K562 (cell line): ENCODE measurements around the gene MEGF9. TPM values are rescaled to one million over a fixed set of nuclear protein-coding genes. Genes with fewer than 3 reads are reported as not detected.

Experiments
- FOXK2 ChIP-seq, 2 experiments: fragments of 450-650 bp; IDR thresholded peaks in 1 of 2; conservative IDR thresholded peaks in 1 of 2; 2 replicates each; pipeline ENCODE4 v1.6.1; 2016; ENCODE audit warnings: low read depth in 2 of 2, mild to moderate bottlenecking in 1 of 2
- PCBP1 ChIP-seq: fragments of 200-400 bp; formaldehyde crosslinking; IDR thresholded peaks from 2 replicates; pipeline ENCODE4 v1.6.1; 2018; ENCODE audit warnings: mild to moderate bottlenecking, low read depth, low read length; ENCODE audit not compliant: poor library complexity, severe bottlenecking
- RBBP5 ChIP-seq: fragments of 200-600 bp; sonication (generic); IDR thresholded peaks from 2 replicates; pipeline ENCODE4 v1.6.1; 2012; ENCODE audit warnings: borderline replicate concordance, mild to moderate bottlenecking, low read length, control low read depth, inconsistent platforms; ENCODE audit not compliant: insufficient read depth, poor library complexity, severe bottlenecking
- RFX1 ChIP-seq: fragments of 450-650 bp; IDR thresholded peaks from 2 replicates; pipeline ENCODE4 v1.6.1; 2016; ENCODE audit warnings: mild to moderate bottlenecking, moderate library complexity
- SIRT6 ChIP-seq: IDR thresholded peaks from one replicate; pipeline ENCODE4 v1.6.1; 2012; ENCODE audit warnings: low read depth, mild to moderate bottlenecking, control low read depth, inconsistent platforms, low read length, moderate library complexity
- SMAD2 ChIP-seq: fragments of 150-350 bp; IDR thresholded peaks from 2 replicates; pipeline ENCODE4 v1.6.1; 2014; ENCODE audit warnings: low read depth, mild to moderate bottlenecking, low read length
- TCFL5 ChIP-seq: fragments of 250-450 bp; sonication (Bioruptor Pico); conservative IDR thresholded peaks from 2 replicates; pipeline ENCODE4 v1.6.1; 2021; ENCODE audit warnings: mild to moderate bottlenecking, moderate library complexity, matching md5 sums
- WHSC1 ChIP-seq: IDR thresholded peaks from one replicate; pipeline ENCODE4 v1.6.1; 2012; ENCODE audit warnings: low read length, control low read depth, inconsistent platforms
- ZNF124 ChIP-seq: sonication (generic); formaldehyde crosslinking; IDR thresholded peaks from 2 replicates; pipeline ENCODE4 v1.8.1; 2022; ENCODE audit warnings: missing genetic modification reagents
- ZNF175 ChIP-seq: fragments of 200-800 bp; sonication (Bioruptor generic); IDR thresholded peaks from 2 replicates; pipeline ENCODE4 v1.6.1; 2016; ENCODE audit warnings: low read depth, mild to moderate bottlenecking, missing genetic modification characterization, missing compliant biosample characterization
- ZNF644 ChIP-seq: fragments of 200-800 bp; sonication (Bioruptor generic); IDR thresholded peaks from 2 replicates; pipeline ENCODE4 v1.6.1; 2016; ENCODE audit warnings: low read depth, missing genetic modification characterization, missing compliant biosample characterization
- ZNF668 ChIP-seq: fragments of 250-450 bp; sonication (Bioruptor Pico); IDR thresholded peaks from 2 replicates; pipeline ENCODE4 v1.8.0; 2022; ENCODE audit warnings: mild to moderate bottlenecking, inconsistent platforms
- polyA plus RNA-seq, 8 experiments: library from polyadenylated mRNA; depleted of rRNA in 4 of 8; stranded (reverse) in 5 of 8; unstranded in 3 of 8; fragments of >200 nt; fragmentation: Nextera tagmentation in 2 of 8; fragmentation: Illumina TruSeq in 1 of 8; extraction: Ambion mirVana in 2 of 8; extraction: Trizol in 1 of 8; gene quantifications; 2 replicates each; pipeline versions ENCODE4 v1.2.1 to v1.2.3, GENCODE V29; 2011 to 2014; ENCODE audit warnings: inconsistent platforms in 1 of 8, missing spikeins in 1 of 8
- total RNA-seq, 7 experiments: library from RNA; depleted of rRNA in 6 of 7; stranded (reverse); fragments of >200 nt in 6 of 7; fragmentation: Illumina TruSeq in 2 of 7; extraction: Trizol in 2 of 7; gene quantifications; 2 replicates each; pipeline versions ENCODE4 v1.2.1 to v1.2.3, GENCODE V29; 2011 to 2021; ENCODE audit warnings: low replicate concordance in 1 of 7
- TF ChIP-seq, protein P1 (sequence below): fragments of 250-450 bp; sonication (Bioruptor Pico); IDR thresholded peaks from 2 replicates; pipeline ENCODE4 v1.4.0; 2020
- TF ChIP-seq, protein P2 (sequence below): fragments of 200-800 bp; sonication (Bioruptor generic); IDR thresholded peaks from 2 replicates; pipeline ENCODE4 v1.6.1; 2017; ENCODE audit warnings: missing genetic modification characterization, missing compliant biosample characterization
- TF ChIP-seq, protein P3 (sequence below): sonication (generic); formaldehyde crosslinking; IDR thresholded peaks from 2 replicates; pipeline ENCODE4 v1.8.1; 2023; ENCODE audit warnings: mild to moderate bottlenecking, missing genetic modification reagents, moderate library complexity
- TF ChIP-seq, protein P4 (sequence below): fragments of 150-350 bp; conservative IDR thresholded peaks from 2 replicates; pipeline ENCODE4 v1.6.1; 2014; ENCODE audit warnings: low read length
- TF ChIP-seq, protein P5 (sequence below): fragments of 250-450 bp; sonication (Bioruptor Pico); IDR thresholded peaks from 2 replicates; pipeline ENCODE4 v1.9.0; 2021; ENCODE audit warnings: mild to moderate bottlenecking
- TF ChIP-seq, protein P6 (sequence below): fragments of 250-450 bp; sonication (Bioruptor Pico); IDR thresholded peaks from 2 replicates; pipeline ENCODE4 v1.4.0; 2020; ENCODE audit warnings: borderline replicate concordance

MEGF9 gene
- total and polyA plus RNA-seq, 9 of the 15 experiments (the other 6 are each of a cell fraction or from before 2014, with no cell fraction given), result 2.1 to 6.2 (median 3.8) TPM

DNA sequence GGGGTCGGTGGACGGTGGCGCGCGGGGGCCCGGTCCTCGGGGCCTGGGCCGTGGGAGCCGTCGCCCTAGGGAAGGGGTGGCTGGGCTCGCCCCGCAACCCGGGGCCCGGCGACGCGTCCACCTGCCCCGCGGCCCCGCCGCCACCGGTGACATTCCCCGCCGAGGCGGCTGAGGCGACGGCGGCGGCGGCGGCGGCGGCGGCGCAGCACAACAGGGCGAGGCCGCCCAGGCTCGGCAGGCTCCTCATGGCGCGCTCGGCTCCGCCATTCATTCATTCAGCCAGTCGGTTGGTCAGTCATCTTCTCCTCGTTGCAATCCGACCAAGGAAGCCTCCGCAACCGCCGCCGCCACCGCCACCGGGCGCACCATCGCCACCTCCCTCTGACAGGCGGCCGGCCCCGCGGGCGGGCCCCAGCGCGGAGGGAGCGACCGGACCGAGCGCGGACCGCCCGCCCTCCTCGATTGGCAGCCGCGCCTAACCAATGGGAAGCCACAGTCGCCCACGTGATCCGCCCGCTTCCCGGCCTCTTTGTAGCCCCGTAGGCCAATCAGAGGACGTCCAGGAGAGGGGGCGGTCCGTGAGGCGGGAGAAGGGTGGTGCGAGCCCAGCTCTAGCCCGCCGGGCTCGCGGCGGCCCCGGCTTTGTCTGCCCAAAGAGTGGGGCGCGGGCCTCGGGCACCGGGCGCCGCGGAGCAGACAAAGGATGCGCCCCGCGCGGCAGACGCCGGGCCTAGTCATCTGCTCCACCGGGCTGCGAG is at the start of gene MEGF9 (continued):
- TF ChIP-seq, protein P1, sequence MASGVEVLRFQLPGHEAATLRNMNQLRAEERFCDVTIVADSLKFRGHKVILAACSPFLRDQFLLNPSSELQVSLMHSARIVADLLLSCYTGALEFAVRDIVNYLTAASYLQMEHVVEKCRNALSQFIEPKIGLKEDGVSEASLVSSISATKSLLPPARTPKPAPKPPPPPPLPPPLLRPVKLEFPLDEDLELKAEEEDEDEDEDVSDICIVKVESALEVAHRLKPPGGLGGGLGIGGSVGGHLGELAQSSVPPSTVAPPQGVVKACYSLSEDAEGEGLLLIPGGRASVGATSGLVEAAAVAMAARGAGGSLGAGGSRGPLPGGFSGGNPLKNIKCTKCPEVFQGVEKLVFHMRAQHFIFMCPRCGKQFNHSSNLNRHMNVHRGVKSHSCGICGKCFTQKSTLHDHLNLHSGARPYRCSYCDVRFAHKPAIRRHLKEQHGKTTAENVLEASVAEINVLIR (CRISPR knock-in tag), result no peak
- TF ChIP-seq, protein P2, sequence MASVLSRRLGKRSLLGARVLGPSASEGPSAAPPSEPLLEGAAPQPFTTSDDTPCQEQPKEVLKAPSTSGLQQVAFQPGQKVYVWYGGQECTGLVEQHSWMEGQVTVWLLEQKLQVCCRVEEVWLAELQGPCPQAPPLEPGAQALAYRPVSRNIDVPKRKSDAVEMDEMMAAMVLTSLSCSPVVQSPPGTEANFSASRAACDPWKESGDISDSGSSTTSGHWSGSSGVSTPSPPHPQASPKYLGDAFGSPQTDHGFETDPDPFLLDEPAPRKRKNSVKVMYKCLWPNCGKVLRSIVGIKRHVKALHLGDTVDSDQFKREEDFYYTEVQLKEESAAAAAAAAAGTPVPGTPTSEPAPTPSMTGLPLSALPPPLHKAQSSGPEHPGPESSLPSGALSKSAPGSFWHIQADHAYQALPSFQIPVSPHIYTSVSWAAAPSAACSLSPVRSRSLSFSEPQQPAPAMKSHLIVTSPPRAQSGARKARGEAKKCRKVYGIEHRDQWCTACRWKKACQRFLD (CRISPR knock-in tag), result peak; percentile 45; the same call in 1 of the 2 replicates
- TF ChIP-seq FOXK2 (conservative IDR thresholded peaks at IDR 0.05 in 1 of 2, IDR thresholded peaks at IDR 0.05 in 1 of 2; ENCODE audit: low read depth in 2 of 2) (no peak), ZNF668 (CRISPR knock-in tag) (no peak), TCFL5 (no peak), WHSC1 (no peak), ZNF644 (tag) (no peak), RFX1 (no peak), ZNF124 (CRISPR knock-in tag) (no peak), ZNF175 (no peak), SMAD2 (no peak), PCBP1 (peak; percentile 83), RBBP5 (peak; percentile 81), SIRT6 (no peak)
- TF ChIP-seq, protein P3, sequence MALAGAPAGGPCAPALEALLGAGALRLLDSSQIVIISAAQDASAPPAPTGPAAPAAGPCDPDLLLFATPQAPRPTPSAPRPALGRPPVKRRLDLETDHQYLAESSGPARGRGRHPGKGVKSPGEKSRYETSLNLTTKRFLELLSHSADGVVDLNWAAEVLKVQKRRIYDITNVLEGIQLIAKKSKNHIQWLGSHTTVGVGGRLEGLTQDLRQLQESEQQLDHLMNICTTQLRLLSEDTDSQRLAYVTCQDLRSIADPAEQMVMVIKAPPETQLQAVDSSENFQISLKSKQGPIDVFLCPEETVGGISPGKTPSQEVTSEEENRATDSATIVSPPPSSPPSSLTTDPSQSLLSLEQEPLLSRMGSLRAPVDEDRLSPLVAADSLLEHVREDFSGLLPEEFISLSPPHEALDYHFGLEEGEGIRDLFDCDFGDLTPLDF (CRISPR knock-in tag), result peak; percentile 25; the same call in 1 of the 2 replicates
- TF ChIP-seq, protein P4, sequence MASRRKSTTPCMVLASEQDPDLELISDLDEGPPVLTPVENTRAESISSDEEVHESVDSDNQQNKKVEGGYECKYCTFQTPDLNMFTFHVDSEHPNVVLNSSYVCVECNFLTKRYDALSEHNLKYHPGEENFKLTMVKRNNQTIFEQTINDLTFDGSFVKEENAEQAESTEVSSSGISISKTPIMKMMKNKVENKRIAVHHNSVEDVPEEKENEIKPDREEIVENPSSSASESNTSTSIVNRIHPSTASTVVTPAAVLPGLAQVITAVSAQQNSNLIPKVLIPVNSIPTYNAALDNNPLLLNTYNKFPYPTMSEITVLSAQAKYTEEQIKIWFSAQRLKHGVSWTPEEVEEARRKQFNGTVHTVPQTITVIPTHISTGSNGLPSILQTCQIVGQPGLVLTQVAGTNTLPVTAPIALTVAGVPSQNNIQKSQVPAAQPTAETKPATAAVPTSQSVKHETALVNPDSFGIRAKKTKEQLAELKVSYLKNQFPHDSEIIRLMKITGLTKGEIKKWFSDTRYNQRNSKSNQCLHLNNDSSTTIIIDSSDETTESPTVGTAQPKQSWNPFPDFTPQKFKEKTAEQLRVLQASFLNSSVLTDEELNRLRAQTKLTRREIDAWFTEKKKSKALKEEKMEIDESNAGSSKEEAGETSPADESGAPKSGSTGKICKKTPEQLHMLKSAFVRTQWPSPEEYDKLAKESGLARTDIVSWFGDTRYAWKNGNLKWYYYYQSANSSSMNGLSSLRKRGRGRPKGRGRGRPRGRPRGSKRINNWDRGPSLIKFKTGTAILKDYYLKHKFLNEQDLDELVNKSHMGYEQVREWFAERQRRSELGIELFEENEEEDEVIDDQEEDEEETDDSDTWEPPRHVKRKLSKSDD, result no peak
- TF ChIP-seq, protein P5, sequence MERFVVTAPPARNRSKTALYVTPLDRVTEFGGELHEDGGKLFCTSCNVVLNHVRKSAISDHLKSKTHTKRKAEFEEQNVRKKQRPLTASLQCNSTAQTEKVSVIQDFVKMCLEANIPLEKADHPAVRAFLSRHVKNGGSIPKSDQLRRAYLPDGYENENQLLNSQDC (CRISPR knock-in tag), result peak; percentile 67; the same call in 1 of the 2 replicates
- TF ChIP-seq, protein P6, sequence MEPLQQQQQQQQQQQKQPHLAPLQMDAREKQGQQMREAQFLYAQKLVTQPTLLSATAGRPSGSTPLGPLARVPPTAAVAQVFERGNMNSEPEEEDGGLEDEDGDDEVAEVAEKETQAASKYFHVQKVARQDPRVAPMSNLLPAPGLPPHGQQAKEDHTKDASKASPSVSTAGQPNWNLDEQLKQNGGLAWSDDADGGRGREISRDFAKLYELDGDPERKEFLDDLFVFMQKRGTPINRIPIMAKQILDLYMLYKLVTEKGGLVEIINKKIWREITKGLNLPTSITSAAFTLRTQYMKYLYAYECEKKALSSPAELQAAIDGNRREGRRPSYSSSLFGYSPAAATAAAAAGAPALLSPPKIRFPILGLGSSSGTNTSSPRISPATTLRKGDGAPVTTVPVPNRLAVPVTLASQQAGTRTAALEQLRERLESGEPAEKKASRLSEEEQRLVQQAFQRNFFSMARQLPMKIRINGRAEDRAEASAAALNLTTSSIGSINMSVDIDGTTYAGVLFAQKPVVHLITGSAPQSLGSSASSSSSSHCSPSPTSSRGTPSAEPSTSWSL, result no peak
